Activated effector memory CD4-positive, alpha-beta T cell treated with anti-CD3 and anti-CD28 coated beads, Interleukin-2, amount 50 U/mL, for 16 hours (primary cell): Measurements from ENCODE around the gene METTL9.
"Not testable (repeated sequence)": the region's sequence is repeated elsewhere in the genome, so short reads cannot be mapped to it uniquely, and the experiment has no call there.

ENCODE experiments used
- DNase-seq: peaks from one replicate; pipeline ENCODE4 v3.0.0-alpha.2; 2020

METTL9 gene

GRCh38 chr16:21667575-21667974 lies 68.2 kb downstream of the METTL9 start:
- no peak for DNase-seq

DNA sequence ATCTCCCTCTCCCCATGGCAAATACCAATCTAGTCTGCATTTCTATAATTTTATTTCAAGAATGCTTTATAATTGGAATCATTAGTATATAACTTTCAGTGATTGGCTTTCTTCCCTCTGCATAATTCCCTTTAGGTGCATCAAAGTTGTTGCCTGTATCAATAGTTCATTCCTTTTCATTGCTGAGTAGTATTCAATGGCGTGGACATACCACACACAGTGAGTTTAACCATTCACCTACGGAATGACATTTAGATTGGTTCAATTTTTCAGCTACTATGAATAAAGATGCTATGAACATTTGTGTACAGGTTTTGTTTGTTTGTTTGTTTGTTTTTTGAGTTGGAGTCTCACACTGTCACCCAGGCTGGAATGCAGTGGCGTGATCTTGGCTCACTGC lies 74.1 kb downstream of the METTL9 start:
- DNase-seq, result no peak

- DNase-seq, result not testable (repeated sequence)
Observed at GRCh38 chr16:21674456-21674855, 75.1 kb downstream of the METTL9 start.

DNA sequence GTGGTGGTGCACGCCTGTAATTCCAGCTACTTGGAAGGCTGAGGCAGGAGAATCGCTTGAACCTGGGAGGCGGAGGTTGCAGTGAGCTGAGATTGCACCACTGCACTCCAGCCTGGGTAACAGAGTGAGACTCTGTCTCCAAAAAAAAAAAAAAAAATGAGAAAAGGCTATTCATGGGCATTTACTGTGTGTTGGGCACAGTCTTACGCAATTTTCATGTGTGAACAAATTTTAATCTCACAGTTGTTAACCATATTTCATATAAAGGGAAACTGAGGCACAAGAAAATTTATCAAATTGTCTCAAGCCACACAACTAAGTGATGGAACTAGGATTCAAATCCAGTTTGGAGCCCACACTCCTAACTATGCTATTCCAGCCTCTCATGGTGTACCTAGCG lies 81.3 kb downstream of the METTL9 start:
- DNase-seq, result not testable (repeated sequence)

DNA sequence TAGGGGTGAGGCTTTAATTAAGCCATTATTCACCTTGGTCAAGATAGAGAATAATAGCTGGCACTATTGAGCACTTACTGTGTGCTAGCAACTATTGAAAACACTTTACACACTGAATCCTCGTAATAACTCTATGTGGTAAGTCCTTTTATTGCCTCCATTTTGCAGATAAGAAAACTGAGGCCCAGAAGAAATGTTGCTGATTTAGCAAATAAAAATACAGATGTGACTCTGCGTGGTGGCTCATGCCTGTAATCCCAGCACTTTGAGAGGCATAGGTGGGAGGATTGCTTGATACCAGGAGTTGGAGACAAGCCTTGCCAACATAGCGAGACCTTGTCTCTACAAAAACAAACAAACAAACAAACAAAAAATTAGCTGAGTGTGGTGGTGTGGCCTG lies 83.8 kb downstream of the METTL9 start:
- no peak for DNase-seq

DNA sequence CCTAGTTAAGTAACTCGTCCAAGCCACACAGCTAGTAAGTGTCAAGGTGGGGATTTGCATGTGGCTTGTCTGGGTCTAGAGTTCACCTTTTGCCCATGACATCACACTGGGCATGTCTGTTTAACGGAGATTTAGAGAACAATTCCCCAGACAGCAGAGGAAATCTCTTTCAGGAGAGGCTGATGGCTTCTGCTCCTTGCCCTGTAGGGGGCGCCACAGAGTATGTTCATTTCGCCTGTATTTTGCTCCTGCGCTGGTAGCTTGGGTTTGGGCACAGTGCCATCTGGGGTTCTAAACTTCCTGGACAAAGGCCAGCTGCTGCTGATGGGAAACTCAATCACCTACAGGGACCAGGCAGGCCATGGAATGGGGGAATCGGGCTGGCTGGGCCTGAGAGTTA lies 84.8 kb downstream of the METTL9 start:
- DNase-seq, result peak; percentile 73

DNA sequence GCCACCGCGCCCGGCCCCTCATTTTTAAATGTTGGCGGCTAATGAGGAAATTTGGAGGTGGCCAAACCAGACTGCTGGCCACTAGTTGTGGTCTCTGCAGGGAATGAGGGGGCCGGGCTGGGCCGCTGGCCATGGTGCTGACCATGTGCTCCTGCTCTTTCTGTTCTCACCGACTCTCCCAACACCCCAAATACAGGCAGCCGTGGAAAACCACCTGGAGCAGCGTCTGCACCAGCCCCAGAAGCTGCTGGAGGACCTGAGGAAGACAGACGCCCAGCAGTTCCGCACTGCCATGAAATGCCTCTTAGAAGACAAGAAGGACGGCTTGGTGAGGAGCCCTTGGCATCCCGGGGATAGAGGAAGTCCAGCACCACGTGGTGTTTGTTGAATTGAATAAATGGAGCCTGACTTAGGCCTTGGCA lies 85.7 kb downstream of the METTL9 start:
- DNase-seq, result no peak

GRCh38 chr16:21689107-21689506 lies 89.7 kb downstream of the METTL9 start:
- DNase-seq, result no peak

DNA sequence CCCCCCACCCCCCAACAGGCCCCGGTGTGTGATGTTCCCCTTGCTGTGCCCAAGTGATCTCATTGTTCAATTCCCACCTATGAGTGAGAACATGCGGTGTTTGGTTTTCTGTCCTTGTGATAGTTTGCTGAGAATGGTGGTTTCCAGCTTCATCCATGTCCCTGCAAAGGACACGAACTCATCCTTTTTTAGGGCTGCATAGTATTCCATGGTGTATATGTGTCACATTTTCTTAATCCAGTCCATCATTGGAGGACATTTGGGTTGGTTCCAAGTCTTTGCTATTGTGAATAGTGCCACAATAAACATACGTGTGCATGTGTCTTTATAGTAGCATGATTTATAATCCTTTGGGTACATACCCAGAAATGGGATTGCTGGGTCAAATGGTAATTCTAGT lies 91.6 kb downstream of the METTL9 start:
- not testable (repeated sequence) for DNase-seq

DNA sequence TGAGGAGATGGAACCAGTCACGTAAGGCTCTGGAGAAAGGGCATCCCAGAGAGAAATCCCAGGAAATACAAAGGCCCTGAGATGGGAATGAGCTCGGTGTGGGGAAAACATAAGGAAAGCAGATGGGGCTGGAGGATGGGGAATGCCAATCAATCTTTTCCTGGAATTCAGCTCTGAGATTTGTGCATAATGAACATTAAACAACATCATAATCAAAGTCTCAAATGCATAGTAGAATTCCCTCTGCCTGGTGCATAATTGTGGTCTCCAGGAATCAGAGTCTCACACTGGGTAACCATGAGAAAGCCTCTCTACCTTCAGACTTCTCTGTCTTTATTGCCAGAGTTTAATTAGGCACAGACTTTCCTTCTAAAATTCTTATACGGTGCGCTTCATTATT lies 95.2 kb downstream of the METTL9 start:
- no peak for DNase-seq

GRCh38 chr16:21697032-21697431 lies 97.7 kb downstream of the METTL9 start:
- no peak for DNase-seq

- no peak for DNase-seq
Observed at GRCh38 chr16:21698169-21699032, 99.0 kb downstream of the METTL9 start.

- DNase-seq, result no peak
Observed at GRCh38 chr16:21701271-21701670, 101.9 kb downstream of the METTL9 start.

GRCh38 chr16:21702276-21702675 lies 102.9 kb downstream of the METTL9 start:
- no peak for DNase-seq

GRCh38 chr16:21703156-21703555 lies 103.8 kb downstream of the METTL9 start:
- DNase-seq, result no peak

GRCh38 chr16:21703589-21704174 lies 104.3 kb downstream of the METTL9 start:
- DNase-seq, result no peak

DNA sequence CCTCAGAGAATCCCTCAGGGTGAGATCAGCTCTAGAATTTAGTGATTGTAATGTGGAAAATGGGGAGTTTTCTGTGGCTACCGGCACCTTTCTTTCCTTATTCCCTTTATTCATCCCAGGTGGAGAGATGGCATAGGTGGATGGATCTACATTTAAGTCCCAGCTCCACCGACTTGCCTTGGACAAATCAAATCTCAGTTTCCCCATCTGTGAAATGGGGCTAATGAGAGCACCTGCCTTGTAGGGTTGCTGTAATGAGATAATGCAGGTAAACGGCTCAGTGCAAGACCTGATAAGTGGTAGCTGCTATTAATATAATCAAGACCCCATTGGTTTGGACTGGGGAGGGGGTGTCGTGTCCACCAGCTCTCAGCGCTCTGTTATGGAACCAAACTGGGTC lies 104.9 kb downstream of the METTL9 start:
- DNase-seq, result no peak

DNA sequence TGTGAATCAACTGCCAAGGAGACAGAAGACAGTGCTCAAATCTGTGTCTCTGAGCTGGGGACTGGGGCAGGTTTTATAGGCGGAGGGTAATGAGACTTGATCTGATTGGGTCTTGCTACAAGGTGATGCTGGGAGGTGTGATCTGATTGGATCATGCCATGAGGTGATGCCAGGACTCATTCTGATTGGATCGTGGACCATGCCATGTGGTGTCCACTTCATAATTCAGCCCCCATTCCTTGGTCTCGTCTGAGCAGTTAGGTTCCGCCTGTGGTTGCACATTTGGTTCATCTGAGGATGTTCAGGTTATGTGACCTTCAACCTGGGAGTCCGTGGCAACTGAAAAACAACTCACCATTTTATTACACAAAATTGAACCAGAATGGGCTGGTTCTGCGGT lies 105.4 kb downstream of the METTL9 start:
- DNase-seq, result no peak
